ENCODE measurements around the gene MCC. TPM values are rescaled to one million over a fixed set of nuclear protein-coding genes. Genes with fewer than 3 reads are reported as not detected.

MCC gene
- total RNA-seq, 1 donor from 2014 or later, result 26.9 TPM

GRCh38 chr5:113276001-113276400 is 212.3 kb downstream of the MCC start:
- peaks cover 31% of the 10 kb centered on the region for H4K20me1 ChIP-seq (ENCODE audit: insufficient read depth, low read length)
- H2AFZ ChIP-seq (ENCODE audit: low read depth, low read length), result no peak overlapping the region
- FAIRE-seq (no peak), DNase-seq (ENCODE audit: low read depth) (no peak)
- H3K4me1 Mint-ChIP-seq (ENCODE audit: low read depth, unreplicated experiment), result peaks cover 51% of the 10 kb centered on the region
- H3K27me3 Mint-ChIP-seq (ENCODE audit: low read depth, unreplicated experiment), result no peaks in the 10 kb centered on the region
- no peaks in the 10 kb centered on the region for H3K36me3 ChIP-seq (ENCODE audit: insufficient read depth, low read length)
- no peaks in the 10 kb centered on the region for H3K36me3 Mint-ChIP-seq (ENCODE audit: low read depth, unreplicated experiment)
- H3K4me1 ChIP-seq (ENCODE audit: insufficient read depth, low read length), result peaks cover 21% of the 10 kb centered on the region
- no peak overlapping the region for H3K4me2 ChIP-seq (ENCODE audit: low read length)
- H3K79me2 ChIP-seq (ENCODE audit: insufficient read depth, low read length), result peaks cover 57% of the 10 kb centered on the region
- no peak overlapping the region for H3K27ac ChIP-seq (ENCODE audit: low read depth, low read length)
- H3K9me3 ChIP-seq (ENCODE audit: insufficient read depth, low read depth, low read length), result no peaks in the 10 kb centered on the region
- TF ChIP-seq EZH2 (IDR thresholded peaks at IDR 0.05; ENCODE audit: insufficient read depth, low read length) (no peak), CTCF (IDR thresholded peaks at IDR 0.05; ENCODE audit: insufficient read depth, low read depth, low read length) (no peak)
- H3K27me3 ChIP-seq (ENCODE audit: insufficient read depth, low read length), result no peaks in the 10 kb centered on the region
- H3K9me3 Mint-ChIP-seq (ENCODE audit: unreplicated experiment), result no peaks in the 10 kb centered on the region
- no peak overlapping the region for H3K4me3 Mint-ChIP-seq (ENCODE audit: unreplicated experiment)
- H3K27ac Mint-ChIP-seq (ENCODE audit: unreplicated experiment), result no peak overlapping the region
- no peak overlapping the region for H3K9ac ChIP-seq (ENCODE audit: low read length)
- no peak overlapping the region for H3K4me3 ChIP-seq (ENCODE audit: insufficient read depth, low read depth, low read length)

GRCh38 chr5:113274836-113275414 is 213.3 kb downstream of the MCC start:
- Histone ChIP-seq H4K20me1 (ENCODE audit: insufficient read depth, low read length) (peaks cover 22% of the 10 kb centered on the region), H3K36me3 (ENCODE audit: insufficient read depth, low read length) (no peaks in the 10 kb centered on the region), H3K9me3 (ENCODE audit: insufficient read depth, low read depth, low read length) (no peaks in the 10 kb centered on the region), H3K4me2 (ENCODE audit: low read length) (peak overlapping the region; percentile 1), H3K4me1 (ENCODE audit: insufficient read depth, low read length) (peaks cover 31% of the 10 kb centered on the region), H3K79me2 (ENCODE audit: insufficient read depth, low read length) (peaks cover 47% of the 10 kb centered on the region), H3K27ac (ENCODE audit: low read depth, low read length) (no peak overlapping the region), H3K27me3 (ENCODE audit: insufficient read depth, low read length) (no peaks in the 10 kb centered on the region), H3K4me3 (ENCODE audit: insufficient read depth, low read depth, low read length) (no peak overlapping the region), H2AFZ (ENCODE audit: low read depth, low read length) (no peak overlapping the region), H3K9ac (ENCODE audit: low read length) (no peak overlapping the region)
- Mint-ChIP-seq H3K27me3 (ENCODE audit: low read depth, unreplicated experiment) (no peaks in the 10 kb centered on the region), H3K27ac (ENCODE audit: unreplicated experiment) (peak overlapping the region; percentile 47), H3K4me1 (ENCODE audit: low read depth, unreplicated experiment) (peaks cover 60% of the 10 kb centered on the region), H3K4me3 (ENCODE audit: unreplicated experiment) (no peak overlapping the region), H3K36me3 (ENCODE audit: low read depth, unreplicated experiment) (no peaks in the 10 kb centered on the region), H3K9me3 (ENCODE audit: unreplicated experiment) (no peaks in the 10 kb centered on the region)
- FAIRE-seq, result no peak
- DNase-seq (ENCODE audit: low read depth), result no peak
- TF ChIP-seq CTCF (IDR thresholded peaks at IDR 0.05; ENCODE audit: insufficient read depth, low read depth, low read length) (no peak), EZH2 (IDR thresholded peaks at IDR 0.05; ENCODE audit: insufficient read depth, low read length) (no peak)

DNA sequence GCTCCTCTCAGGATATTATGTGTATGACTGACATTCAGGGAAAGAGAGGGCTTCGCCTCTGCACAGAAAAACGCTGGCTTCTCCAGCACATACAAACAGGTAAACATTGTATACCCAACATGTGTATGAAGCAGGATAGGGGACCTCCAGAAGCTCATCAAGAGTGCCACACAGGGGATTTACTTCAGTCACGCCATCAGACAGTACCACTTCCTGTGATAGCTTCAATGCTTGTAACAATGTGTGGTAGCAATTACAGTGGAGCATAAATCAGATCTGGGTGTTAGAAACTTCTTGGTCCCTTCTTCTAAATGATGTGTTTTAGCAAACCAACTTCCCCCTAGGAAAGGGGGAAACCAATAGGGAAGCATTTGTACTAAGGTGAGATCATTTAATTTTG is 214.3 kb downstream of the MCC start:
- FAIRE-seq (no peak), DNase-seq (ENCODE audit: low read depth) (no peak)
- peaks cover 47% of the 10 kb centered on the region for H3K79me2 ChIP-seq (ENCODE audit: insufficient read depth, low read length)
- Mint-ChIP-seq H3K4me3 (ENCODE audit: unreplicated experiment) (no peak overlapping the region), H3K9me3 (ENCODE audit: unreplicated experiment) (no peaks in the 10 kb centered on the region), H3K27me3 (ENCODE audit: low read depth, unreplicated experiment) (no peaks in the 10 kb centered on the region), H3K4me1 (ENCODE audit: low read depth, unreplicated experiment) (peaks cover 65% of the 10 kb centered on the region), H3K36me3 (ENCODE audit: low read depth, unreplicated experiment) (no peaks in the 10 kb centered on the region), H3K27ac (ENCODE audit: unreplicated experiment) (no peak overlapping the region)
- no peak overlapping the region for H3K4me3 ChIP-seq (ENCODE audit: insufficient read depth, low read depth, low read length)
- no peak overlapping the region for H3K27ac ChIP-seq (ENCODE audit: low read depth, low read length)
- H3K9me3 ChIP-seq (ENCODE audit: insufficient read depth, low read depth, low read length), result no peaks in the 10 kb centered on the region
- H4K20me1 ChIP-seq (ENCODE audit: insufficient read depth, low read length), result peaks cover 17% of the 10 kb centered on the region
- peaks cover 34% of the 10 kb centered on the region for H3K4me1 ChIP-seq (ENCODE audit: insufficient read depth, low read length)
- no peak overlapping the region for H2AFZ ChIP-seq (ENCODE audit: low read depth, low read length)
- no peak overlapping the region for H3K9ac ChIP-seq (ENCODE audit: low read length)
- H3K36me3 ChIP-seq (ENCODE audit: insufficient read depth, low read length), result no peaks in the 10 kb centered on the region
- H3K4me2 ChIP-seq (ENCODE audit: low read length), result no peak overlapping the region
- TF ChIP-seq CTCF (IDR thresholded peaks at IDR 0.05; ENCODE audit: insufficient read depth, low read depth, low read length) (no peak), EZH2 (IDR thresholded peaks at IDR 0.05; ENCODE audit: insufficient read depth, low read length) (no peak)
- H3K27me3 ChIP-seq (ENCODE audit: insufficient read depth, low read length), result no peaks in the 10 kb centered on the region
